GM12892 (cell line): ENCODE data around the gene SYNJ2.

Source experiments
- DNase-seq: peaks from one replicate; pipeline ENCODE4 v3.0.0; 2011; ENCODE audit not compliant: insufficient read length
- FAIRE-seq: peaks from 2 replicates; lab custom pipeline; 2011; peaks lifted over from hg19 to GRCh38; lab: Jason Lieb, UNC
- POLR2A ChIP-seq: IDR thresholded peaks from 2 replicates; pipeline ENCODE4 v1.6.1; 2011; ENCODE audit warnings: low read depth, low read length, control low read depth
- POLR2AphosphoS5 ChIP-seq: IDR thresholded peaks from 2 replicates; pipeline ENCODE4 v1.6.1; 2011; ENCODE audit warnings: low read depth, low read length, control low read depth
- TAF1 ChIP-seq: IDR thresholded peaks from 2 replicates; pipeline ENCODE4 v1.6.1; 2011; ENCODE audit warnings: low read depth, mild to moderate bottlenecking, control low read depth, low read length, borderline replicate concordance

The SYNJ2 gene

GRCh38 chr6:158095031-158095430 is 113.4 kb downstream of the SYNJ2 start:
- TF ChIP-seq TAF1 (no peak), POLR2A (no peak), POLR2AphosphoS5 (no peak)
- no peak for DNase-seq
- FAIRE-seq, result no peak

- no peak for DNase-seq
- TF ChIP-seq POLR2A, result no peak
- TF ChIP-seq POLR2AphosphoS5, result no peak
- no peak for TF ChIP-seq TAF1
- FAIRE-seq, result no peak
Measured at GRCh38 chr6:158095671-158096070, 114.0 kb downstream of the SYNJ2 start.

GRCh38 chr6:158103228-158103627 is 121.6 kb downstream of the SYNJ2 start:
- DNase-seq, result no peak
- TF ChIP-seq TAF1 (no peak), POLR2A (no peak), POLR2AphosphoS5 (no peak)
- no peak for FAIRE-seq

- TF ChIP-seq TAF1 (no peak), POLR2A (no peak), POLR2AphosphoS5 (no peak)
- no peak for DNase-seq
Measured at GRCh38 chr6:158104696-158105095, 123.0 kb downstream of the SYNJ2 start.

DNA sequence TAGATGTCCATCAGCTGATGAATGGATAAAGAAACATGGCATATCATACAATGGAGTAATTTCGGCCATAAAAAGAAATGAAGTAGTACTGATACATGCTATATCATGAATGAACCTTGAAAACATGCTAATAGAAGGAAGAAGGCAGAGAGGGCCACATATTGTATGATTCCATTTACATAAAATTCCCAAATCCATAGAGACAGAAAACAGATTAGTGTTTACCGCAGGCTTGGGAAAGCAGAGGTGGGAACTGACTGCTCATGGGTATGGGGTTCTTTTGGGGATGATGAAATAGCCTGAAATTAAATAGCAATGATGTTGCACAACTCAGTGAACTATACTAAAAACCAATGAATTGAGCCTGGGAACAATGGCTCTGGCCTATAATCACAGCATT is 128.1 kb downstream of the SYNJ2 start:
- FAIRE-seq, result no peak
- TF ChIP-seq POLR2AphosphoS5 (no peak), TAF1 (no peak), POLR2A (no peak)
- no peak for DNase-seq

More at GRCh38 chr6:158104696-158105095, 123.0 kb downstream of the SYNJ2 start:
- FAIRE-seq, result no peak

DNA sequence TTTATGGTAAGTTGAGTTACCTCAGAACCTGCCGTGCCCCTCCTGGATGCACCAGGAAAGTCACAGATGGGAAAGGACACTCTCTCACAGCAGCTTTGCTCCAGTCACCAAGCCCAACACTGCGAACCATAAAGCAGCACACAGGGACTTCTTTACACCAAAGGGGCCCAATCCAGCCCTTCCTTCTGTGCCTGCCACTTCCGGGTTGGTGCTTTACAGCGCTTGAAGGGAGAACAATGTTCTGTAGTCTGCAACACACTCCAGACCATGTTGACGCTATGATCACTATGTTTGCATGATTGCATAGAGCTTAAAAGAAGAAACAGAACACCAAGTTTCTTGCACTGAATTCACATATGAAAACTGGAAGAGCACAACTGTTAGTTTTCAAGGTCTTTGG is 129.3 kb downstream of the SYNJ2 start:
- no peak for DNase-seq
- FAIRE-seq, result no peak
- TF ChIP-seq POLR2A (no peak), POLR2AphosphoS5 (no peak), TAF1 (no peak)

- no peak for TF ChIP-seq POLR2AphosphoS5
- DNase-seq (no peak), FAIRE-seq (no peak)
Measured at GRCh38 chr6:158111987-158112386, 130.3 kb downstream of the SYNJ2 start.

DNA sequence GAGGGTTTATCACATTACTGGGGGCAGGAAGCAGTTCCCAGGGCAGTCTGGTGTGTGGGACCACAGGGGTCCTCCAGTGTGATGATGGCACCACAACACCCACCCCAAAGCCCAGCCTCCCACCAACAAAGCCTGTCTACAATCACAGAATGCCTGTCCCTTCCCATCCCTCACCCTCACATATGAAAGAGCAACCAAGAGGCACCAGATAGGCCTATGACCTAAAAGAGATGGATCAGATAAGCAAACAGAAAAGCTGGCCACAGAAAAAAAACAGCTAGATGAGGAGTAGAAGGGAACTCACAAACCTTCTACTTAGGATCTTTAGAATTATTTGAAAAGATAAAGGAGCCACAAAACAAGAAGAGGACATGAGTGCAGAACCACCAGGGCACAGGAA is 132.1 kb downstream of the SYNJ2 start:
- DNase-seq (no peak), FAIRE-seq (no peak)
- TF ChIP-seq POLR2A (no peak), POLR2AphosphoS5 (no peak), TAF1 (no peak)

DNA sequence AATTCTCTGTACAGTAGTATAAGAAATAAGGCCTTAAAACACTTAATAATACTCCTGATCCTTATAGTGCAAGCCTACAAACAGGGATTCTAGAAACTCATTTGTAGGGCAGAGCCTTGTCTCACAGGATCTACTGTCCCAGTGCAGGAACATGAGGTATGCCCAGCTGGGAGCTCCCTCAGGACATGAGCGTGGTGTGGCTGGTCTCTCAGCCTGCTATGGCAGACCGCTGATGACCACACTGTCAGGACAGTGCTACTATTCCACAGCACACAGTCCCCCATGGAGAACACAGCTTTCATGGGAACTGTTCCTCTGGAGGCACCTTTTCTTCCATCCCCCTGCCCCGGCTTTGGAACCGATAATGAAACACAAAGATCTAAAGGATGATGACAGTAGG is 133.4 kb downstream of the SYNJ2 start:
- no peak for FAIRE-seq
- no peak for TF ChIP-seq TAF1
- TF ChIP-seq POLR2A, result no peak
- TF ChIP-seq POLR2AphosphoS5, result no peak
- DNase-seq, result no peak

- no peak for DNase-seq
- TF ChIP-seq POLR2A (no peak), POLR2AphosphoS5 (no peak), TAF1 (no peak)
- no peak for FAIRE-seq
Measured at GRCh38 chr6:158115508-158115907, 133.8 kb downstream of the SYNJ2 start.

DNA sequence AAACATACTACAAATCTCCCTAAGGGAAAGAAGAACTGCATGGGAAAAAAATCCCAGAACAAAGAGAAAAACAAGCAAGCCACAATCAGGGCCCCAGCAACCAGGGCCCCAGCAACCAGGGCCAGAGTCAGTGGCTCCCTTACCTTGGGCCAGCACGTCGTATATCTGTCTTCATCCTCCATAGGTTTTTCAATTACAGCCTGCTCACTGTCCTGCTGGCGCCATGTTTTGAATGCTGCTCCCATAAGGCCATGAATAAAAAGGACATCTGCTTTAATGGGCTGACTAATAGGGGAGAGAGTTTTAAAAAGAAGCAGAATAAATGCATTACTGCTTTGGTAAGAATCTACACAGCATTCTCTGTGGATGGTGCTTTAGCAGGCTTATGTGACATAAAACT is 137.2 kb downstream of the SYNJ2 start:
- FAIRE-seq (no peak), DNase-seq (no peak)
- TF ChIP-seq TAF1, result no peak
- no peak for TF ChIP-seq POLR2AphosphoS5
- TF ChIP-seq POLR2A, result no peak

- no peak for DNase-seq
- FAIRE-seq, result no peak
- TF ChIP-seq POLR2AphosphoS5, result no peak
- no peak for TF ChIP-seq TAF1
- TF ChIP-seq POLR2A, result no peak
Measured at GRCh38 chr6:158121335-158121734, 139.7 kb downstream of the SYNJ2 start.

DNA sequence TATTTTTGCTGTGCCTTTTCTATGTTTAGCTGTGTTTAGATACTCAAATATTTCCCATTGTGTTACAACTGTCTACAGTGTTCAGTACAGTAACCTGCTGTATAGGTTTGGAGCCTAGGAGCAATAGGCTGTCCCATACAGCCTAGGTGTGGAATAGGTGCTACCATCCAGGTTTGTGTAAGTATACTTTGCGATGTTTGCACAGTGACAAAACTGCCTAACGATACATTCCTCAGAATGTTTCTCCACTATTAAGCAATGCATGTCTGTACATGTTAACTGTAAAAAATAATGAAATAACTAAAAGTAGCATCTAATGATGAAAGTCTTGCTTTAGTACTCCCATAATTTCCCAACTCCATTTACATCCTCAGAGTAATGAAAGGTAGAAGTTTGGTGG is 140.4 kb downstream of the SYNJ2 start:
- FAIRE-seq (no peak), DNase-seq (no peak)
- TF ChIP-seq POLR2AphosphoS5 (no peak), POLR2A (no peak), TAF1 (no peak)
